ENCODE measurements around the gene MACROD2. TPM values are rescaled to one million over a fixed set of nuclear protein-coding genes. Genes with fewer than 3 reads are reported as not detected.
"Not testable (repeated sequence)": the region's sequence is repeated elsewhere in the genome, so short reads cannot be mapped to it uniquely, and the experiment has no call there.

MACROD2 gene
- total RNA-seq, 1 donor, result 1.3 TPM

GRCh38 chr20:14264869-14265268 lies 269.6 kb downstream of the MACROD2 start:
- peak; percentile 73 for DNase-seq (ENCODE audit: low read depth)
- no peak overlapping the region for H3K4me3 ChIP-seq (ENCODE audit: low read depth, low read length)
- peak; percentile 55 for TF ChIP-seq CTCF (IDR thresholded peaks at IDR 0.05; ENCODE audit: insufficient read depth, low read length)

- H3K4me3 ChIP-seq (ENCODE audit: low read depth, low read length), result no peak overlapping the region
- TF ChIP-seq CTCF (IDR thresholded peaks at IDR 0.05; ENCODE audit: insufficient read depth, low read length), result no peak
- DNase-seq (ENCODE audit: low read depth), result no peak
Observed at GRCh38 chr20:14266246-14266645, 270.9 kb downstream of the MACROD2 start.

- H3K4me3 ChIP-seq (ENCODE audit: low read depth, low read length); DNase-seq (ENCODE audit: low read depth): not testable (repeated sequence)
Observed at GRCh38 chr20:14270751-14271150, 275.4 kb downstream of the MACROD2 start.

GRCh38 chr20:14282140-14282539 lies 286.8 kb downstream of the MACROD2 start:
- no peak for DNase-seq (ENCODE audit: low read depth)
- H3K4me3 ChIP-seq (ENCODE audit: low read depth, low read length), result no peak overlapping the region
- TF ChIP-seq CTCF (IDR thresholded peaks at IDR 0.05; ENCODE audit: insufficient read depth, low read length), result no peak

GRCh38 chr20:14284443-14284842 lies 289.1 kb downstream of the MACROD2 start:
- DNase-seq (ENCODE audit: low read depth), result no peak

GRCh38 chr20:14288341-14289330 lies 293.3 kb downstream of the MACROD2 start:
- H3K4me3 ChIP-seq (ENCODE audit: low read depth, low read length), result no peak overlapping the region
- peak; percentile 26 for DNase-seq (ENCODE audit: low read depth)
- TF ChIP-seq CTCF (IDR thresholded peaks at IDR 0.05; ENCODE audit: insufficient read depth, low read length), result no peak

More at GRCh38 chr20:14284443-14284842, 289.1 kb downstream of the MACROD2 start:
- H3K4me3 ChIP-seq (ENCODE audit: low read depth, low read length), result no peak overlapping the region
- TF ChIP-seq CTCF (IDR thresholded peaks at IDR 0.05; ENCODE audit: insufficient read depth, low read length), result no peak

- DNase-seq (ENCODE audit: low read depth), result no peak
- TF ChIP-seq CTCF (IDR thresholded peaks at IDR 0.05; ENCODE audit: insufficient read depth, low read length), result no peak
- H3K4me3 ChIP-seq (ENCODE audit: low read depth, low read length), result no peak overlapping the region
Observed at GRCh38 chr20:14291502-14291901, 296.2 kb downstream of the MACROD2 start.
